BE2C (cell line): ENCODE data around the gene MSI1.

Source experiments
- DNase-seq: peaks from one replicate; pipeline ENCODE4 v3.0.0-alpha.2; 2020
- H3K27me3 ChIP-seq: fragments of 250-450 bp; sonication (Bioruptor Pico); 2 replicates; pipeline ENCODE4 v1.5.1; 2020; ENCODE audit warnings: mild to moderate bottlenecking
- H3K36me3 ChIP-seq: fragments of 250-450 bp; sonication (Bioruptor Pico); 2 replicates; pipeline ENCODE4 v1.5.1; 2020; ENCODE audit warnings: mild to moderate bottlenecking
- H3K4me1 ChIP-seq: fragments of 250-450 bp; sonication (Bioruptor Pico); 2 replicates; pipeline ENCODE4 v1.5.1; 2020
- H3K4me3 ChIP-seq: 2 replicates; pipeline ENCODE4 v1.5.1; 2011; ENCODE audit warnings: low read depth, low read length
- H3K9me3 ChIP-seq: fragments of 250-450 bp; sonication (Bioruptor Pico); 2 replicates; pipeline ENCODE4 v1.5.1; 2020
- TF ChIP-seq, protein P1 (sequence below): IDR thresholded peaks from 2 replicates; pipeline ENCODE4 v1.5.1; 2012; ENCODE audit warnings: mild to moderate bottlenecking, low read depth, low read length

MSI1 gene

DNA sequence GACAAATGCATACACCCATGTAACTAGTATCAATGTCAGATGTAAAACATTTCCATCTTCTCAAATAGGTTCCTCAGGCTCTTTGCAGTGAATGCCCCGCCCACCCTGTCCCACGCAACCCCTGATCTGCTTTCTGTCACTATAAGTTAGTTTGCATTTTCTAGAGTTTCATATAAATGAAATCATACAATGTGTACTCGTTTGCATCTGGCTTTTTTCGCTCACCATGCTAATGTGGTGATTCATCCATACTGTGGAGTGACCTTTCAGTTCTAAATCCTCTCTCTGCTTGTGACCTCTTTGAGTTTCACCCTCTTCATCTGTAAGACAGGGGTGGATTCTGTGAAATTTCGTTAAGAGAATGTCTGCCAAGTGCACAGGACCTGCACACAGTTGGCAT lies 30.6 kb upstream of the MSI1 start:
- TF ChIP-seq, protein P1, sequence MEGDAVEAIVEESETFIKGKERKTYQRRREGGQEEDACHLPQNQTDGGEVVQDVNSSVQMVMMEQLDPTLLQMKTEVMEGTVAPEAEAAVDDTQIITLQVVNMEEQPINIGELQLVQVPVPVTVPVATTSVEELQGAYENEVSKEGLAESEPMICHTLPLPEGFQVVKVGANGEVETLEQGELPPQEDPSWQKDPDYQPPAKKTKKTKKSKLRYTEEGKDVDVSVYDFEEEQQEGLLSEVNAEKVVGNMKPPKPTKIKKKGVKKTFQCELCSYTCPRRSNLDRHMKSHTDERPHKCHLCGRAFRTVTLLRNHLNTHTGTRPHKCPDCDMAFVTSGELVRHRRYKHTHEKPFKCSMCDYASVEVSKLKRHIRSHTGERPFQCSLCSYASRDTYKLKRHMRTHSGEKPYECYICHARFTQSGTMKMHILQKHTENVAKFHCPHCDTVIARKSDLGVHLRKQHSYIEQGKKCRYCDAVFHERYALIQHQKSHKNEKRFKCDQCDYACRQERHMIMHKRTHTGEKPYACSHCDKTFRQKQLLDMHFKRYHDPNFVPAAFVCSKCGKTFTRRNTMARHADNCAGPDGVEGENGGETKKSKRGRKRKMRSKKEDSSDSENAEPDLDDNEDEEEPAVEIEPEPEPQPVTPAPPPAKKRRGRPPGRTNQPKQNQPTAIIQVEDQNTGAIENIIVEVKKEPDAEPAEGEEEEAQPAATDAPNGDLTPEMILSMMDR, result no peak
- no peaks in the 10 kb centered on the region for H3K4me1 ChIP-seq
- no peaks in the 10 kb centered on the region for H3K27me3 ChIP-seq
- H3K9me3 ChIP-seq, result no peaks in the 10 kb centered on the region
- DNase-seq, result no peak
- no peaks in the 10 kb centered on the region for H3K36me3 ChIP-seq
- no peak overlapping the region for H3K4me3 ChIP-seq

DNA sequence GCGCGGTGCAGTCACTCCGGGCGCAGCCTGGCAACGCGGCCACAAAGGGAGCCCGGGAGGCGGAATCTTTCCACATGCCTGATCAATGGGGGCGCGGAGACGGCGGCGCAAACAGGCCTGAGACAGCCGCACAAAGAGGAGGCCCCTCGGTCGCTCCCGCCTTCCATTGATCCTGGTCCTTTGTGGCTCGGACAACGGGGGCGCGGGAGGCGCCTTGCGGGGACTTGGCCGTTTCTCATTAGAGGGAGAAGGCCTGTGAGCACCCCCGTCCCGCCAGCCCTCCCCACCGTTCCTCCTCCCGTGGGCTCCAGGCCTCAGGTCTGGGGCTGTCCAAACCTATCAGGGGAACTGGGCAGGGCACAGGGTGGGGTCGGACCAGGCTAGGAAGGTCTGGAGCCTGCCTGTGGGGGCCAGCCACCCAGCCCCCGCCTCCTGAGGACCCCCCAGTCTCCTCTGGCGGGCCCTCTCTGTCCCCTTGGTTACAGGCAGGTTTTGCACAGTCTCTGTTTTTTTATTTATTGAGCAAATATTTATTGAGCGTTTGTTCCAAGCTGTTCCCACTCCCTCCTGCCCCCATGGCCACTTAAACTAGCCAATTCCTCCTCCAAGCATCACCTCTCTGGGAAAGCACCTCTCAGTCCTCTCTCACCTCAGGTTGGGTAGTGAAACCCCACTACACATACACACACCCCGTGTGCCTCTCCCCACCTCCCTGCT lies 29.0 kb upstream of the MSI1 start:
- Histone ChIP-seq H3K27me3 (no peaks in the 10 kb centered on the region), H3K4me1 (no peaks in the 10 kb centered on the region), H3K4me3 (no peak overlapping the region), H3K9me3 (no peaks in the 10 kb centered on the region), H3K36me3 (no peaks in the 10 kb centered on the region)
- TF ChIP-seq, protein P1, result no peak
- no peak for DNase-seq

DNA sequence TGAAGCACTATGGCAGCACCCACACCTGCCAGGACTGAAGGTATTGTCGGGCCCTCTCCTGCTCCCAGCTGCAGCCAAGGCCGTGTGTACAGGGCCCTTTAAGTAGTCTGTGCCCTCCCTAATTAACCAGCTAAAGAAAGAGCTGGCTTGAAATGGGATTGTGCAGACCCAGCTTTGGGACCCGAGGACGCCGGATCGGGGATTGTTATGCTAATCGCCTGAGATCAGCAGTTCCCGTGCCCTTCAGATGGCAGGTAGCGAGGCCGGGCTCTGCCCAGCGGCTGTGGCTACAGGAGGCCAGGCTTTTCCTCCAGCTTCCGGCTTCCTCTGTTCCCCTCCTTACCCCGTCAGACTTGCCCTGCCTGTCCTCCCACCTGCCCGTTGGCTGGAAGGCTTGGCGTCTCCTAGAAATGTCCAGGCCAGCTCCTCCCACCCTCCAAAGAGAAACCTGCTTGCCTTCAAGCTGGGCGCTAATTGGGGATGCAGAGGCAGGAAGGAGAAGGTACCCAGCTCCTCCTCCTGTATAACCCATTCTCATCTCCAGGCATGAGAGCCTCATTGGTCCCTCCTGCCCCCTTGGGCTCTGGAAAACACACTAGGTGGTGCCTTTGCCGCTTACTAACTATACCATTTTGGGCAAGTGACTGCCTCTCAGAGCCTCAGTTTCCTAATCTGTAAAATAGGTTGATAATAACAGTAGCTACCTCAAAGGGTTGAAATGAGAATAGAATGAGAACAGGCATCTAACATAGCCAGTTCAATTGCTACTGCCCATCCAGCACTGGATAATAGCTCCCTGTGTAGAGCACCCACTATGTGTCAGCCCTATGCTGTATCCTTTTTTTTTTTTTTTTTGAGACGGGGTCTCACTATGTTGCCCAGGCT lies 25.8 kb upstream of the MSI1 start:
- Histone ChIP-seq H3K36me3 (no peaks in the 10 kb centered on the region), H3K27me3 (no peaks in the 10 kb centered on the region), H3K4me3 (no peak overlapping the region), H3K4me1 (no peaks in the 10 kb centered on the region), H3K9me3 (no peaks in the 10 kb centered on the region)
- no peak for DNase-seq
- TF ChIP-seq, protein P1, result no peak

DNA sequence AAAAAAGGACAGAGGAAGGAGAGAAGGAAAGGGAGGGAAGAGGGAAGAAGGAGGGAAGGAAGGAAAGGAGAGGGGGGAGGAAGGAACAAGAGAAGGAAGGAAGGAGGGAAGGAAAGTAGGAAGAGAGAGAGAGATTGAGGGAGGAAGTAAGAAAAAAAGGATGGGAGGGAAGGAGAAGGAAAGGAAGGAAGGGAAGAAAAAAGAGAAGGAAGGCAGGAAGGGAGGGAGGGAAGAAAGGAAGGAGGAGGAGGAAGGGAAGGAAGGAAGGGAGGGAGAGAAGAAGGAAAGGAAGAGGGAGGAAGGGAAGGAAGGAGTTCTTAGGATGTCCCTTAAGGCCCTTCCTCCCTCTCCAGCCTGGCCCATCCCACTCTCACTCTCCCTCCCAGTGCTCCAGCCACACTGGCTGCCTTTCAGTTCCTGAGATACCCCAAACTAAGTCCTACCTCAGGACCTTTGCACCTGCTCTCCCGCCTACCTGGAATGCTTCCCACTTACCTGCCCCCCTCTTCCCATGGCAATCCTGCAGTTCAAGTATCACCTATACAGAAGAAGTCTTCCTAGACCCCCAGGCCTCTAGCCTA lies 21.7 kb upstream of the MSI1 start:
- H3K36me3 ChIP-seq, result no peaks in the 10 kb centered on the region

DNA sequence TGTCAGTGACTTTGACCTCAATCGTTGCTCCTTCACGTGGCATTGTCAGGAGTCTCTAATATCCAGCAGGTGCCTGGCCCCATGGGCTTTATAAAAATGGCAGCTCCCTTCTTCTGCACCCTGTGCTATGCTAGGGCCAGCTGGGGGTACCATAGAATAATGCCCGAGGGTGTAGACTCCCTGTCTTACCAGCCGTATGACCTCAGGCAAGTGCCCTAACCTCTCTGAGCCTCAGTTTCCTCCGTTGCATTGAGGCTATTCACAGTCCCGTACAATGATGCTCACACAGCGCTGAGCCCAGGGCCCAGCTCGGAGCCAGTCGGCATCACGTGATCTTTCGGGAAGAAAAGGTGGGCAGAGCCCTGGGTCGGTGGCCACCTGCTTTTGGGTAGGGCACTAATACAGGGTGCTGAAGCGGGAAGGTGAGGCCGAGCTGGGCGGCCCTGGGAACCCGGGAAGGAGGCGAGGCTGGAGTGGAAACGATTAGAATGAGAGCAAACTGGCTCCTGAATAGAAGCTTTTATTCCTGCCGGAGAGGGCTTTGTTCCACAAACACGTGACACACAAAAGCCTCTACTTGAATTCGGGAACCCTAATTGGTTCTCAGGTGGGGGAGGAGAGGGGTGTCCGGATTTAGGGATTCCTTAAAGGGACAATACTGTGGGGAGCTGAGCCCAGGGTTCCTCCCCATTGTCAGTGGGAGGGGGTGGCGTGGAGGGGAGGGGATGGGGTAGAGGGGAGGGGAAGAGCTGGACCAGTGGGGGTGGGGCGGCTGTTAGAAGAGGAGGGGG lies 19.9 kb upstream of the MSI1 start:
- TF ChIP-seq, protein P1, result no peak
- Histone ChIP-seq H3K9me3 (no peaks in the 10 kb centered on the region), H3K4me3 (no peak overlapping the region), H3K27me3 (no peaks in the 10 kb centered on the region), H3K36me3 (no peaks in the 10 kb centered on the region), H3K4me1 (no peaks in the 10 kb centered on the region)
- no peak for DNase-seq

More for the DNA sequence above, 21.7 kb upstream of the MSI1 start:
- no peaks in the 10 kb centered on the region for H3K27me3 ChIP-seq
- no peak for DNase-seq
- H3K4me3 ChIP-seq, result no peak overlapping the region
- no peaks in the 10 kb centered on the region for H3K4me1 ChIP-seq
- H3K9me3 ChIP-seq, result no peaks in the 10 kb centered on the region
- TF ChIP-seq, protein P1, result no peak
